Stimulated activated CD4-positive, alpha-beta T cell treated with anti-CD3 and anti-CD28 coated beads, Interleukin-4, amount 100 ng/mL, for 4 hours (primary cell): ENCODE measurements around the gene HSPA12B.
A peak's percentile ranks its signal among the peaks of the same experiment; 100 is the strongest.

Experiments
- DNase-seq, 2 experiments: peaks; one replicate each; pipeline ENCODE4 v3.0.0-alpha.2; 2020

Gene HSPA12B

DNA sequence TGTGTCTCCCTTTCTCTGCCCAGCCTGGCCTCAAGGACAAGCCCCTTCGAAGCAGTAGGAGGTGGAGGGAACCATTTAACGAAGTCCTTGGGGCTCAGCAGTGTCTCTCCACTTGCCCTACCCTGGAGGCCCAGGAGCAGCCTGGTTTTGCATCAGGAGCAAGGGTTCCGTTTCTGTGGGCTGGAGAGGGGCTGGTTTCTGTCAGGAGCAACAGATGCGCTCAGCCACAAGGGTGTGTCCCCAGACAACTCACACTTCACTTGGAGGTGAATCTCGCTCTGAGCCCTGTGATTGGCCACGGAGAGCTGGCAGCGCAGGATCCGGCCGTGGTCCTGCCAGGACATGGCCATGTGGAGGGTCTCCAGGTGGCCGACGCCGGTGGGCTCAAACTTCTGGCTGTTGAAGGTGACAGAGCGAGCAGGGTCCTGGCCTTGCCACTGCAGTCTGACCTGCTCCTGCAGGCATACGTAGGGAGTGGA is 27.0 kb upstream of the HSPA12B start:
- no peak for DNase-seq

DNA sequence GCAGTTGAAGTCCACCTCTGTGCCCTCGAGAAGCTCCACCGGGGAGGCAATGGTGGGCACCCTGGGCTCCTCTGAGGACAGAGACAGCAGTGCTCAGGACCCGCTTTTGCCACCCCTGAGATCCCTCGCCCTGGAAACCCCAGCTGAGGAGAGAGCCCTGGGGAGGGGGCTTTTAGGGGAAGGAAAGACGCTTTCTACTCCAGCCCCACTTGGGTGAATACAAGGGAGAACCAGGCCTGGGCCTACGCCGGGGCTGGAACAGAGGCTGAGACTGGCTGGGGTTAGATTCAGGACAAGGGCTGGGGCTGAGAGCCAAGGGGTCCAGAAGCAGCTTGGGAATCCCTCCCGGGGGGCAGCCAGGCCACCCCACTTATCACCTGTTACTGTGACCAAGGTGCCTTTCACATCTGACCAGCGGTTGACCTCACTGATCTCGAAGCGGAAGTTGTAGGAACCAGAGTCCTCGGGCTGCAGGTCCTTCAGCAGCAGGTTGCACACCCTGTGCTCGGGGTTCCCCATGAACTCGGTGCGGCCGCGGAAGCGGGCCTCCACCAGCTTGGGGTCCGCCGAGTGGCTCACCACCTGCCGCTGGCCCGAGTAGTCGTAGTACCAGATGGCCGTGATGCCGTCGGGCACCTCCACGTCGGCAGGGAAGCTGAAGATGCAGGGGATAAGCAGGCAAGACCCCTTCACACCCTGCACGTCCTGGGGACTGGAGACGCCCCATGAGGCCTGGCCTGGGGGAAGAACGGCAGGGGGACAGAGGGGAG is 26.3 kb upstream of the HSPA12B start:
- DNase-seq = no peak

DNA sequence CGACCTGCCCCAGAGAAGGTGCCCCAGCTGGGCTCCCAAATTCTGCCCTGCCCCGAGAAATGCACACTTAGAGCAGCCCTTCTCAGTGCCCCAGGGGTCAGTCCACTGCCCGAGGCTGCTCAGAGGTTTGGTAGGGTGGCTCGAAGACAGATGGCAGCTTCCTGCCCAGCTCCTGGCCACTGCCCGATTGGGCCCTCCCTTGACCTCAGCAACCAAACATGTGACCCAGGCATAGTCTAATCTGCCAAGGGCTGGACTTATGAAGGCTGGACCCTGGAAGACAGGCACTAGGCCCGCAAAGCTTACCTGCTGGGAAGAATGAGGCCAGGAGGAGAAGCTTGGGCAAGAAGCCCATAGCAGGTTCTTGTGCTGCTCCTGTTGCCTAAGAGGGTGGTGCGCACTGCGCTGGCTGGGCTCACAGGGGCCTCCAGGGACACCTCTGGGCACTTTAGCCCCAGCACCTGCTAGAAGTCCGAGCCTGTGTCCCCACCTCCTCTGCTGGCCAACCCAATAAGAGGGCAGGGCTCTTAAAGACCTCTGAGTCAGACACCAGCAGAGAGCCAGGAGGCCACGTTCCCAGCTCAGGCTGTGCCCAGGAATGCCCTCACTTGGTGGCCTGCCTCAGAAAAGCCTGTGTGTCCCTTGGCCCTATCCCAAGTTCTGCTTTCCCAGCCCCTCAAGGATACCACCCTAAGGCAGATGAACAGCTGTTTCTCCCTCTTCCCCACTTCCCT is 25.5 kb upstream of the HSPA12B start:
- no peak for DNase-seq

DNA sequence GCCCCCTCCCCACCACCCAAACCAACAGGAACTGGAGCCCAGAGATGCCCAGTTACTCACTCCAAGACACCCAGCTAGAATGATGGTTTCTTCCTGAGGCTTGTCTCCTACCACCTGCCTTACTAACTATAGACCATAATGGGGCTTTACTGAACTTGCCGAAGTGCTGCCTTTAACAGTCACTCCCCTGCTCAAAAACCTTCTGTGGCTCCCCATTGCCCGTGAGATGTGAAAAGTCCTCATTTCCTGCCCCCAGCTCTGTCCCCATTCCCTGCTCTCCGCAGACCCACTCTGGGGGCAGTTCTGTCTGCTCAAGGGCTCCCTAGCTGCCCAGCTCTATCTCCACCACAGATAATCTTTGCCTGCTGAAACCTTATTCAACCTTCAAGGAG is 25.0 kb upstream of the HSPA12B start:
- DNase-seq = no peak

DNA sequence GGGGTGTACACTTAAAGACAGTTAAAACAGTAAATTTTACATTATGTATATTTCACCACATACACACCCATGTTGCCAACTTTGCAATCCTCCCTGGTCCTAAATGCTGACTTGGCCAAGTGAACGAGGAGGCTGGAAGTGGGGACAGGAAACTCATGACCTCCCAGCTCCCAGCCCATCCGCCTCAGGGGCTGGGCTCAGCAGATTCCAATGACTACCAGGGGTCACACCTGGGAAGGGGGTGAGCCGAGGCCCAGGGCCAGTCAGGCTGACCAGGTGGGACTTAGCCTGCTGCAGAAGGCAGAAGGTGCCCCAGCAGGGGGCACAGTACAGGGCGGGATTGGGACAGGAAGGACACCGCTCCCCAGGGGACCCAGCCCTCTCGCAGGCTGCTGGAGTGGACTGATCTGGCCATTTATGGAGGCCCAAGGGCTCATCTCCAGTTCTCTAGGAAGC is 22.4 kb upstream of the HSPA12B start:
- no peak for DNase-seq

DNA sequence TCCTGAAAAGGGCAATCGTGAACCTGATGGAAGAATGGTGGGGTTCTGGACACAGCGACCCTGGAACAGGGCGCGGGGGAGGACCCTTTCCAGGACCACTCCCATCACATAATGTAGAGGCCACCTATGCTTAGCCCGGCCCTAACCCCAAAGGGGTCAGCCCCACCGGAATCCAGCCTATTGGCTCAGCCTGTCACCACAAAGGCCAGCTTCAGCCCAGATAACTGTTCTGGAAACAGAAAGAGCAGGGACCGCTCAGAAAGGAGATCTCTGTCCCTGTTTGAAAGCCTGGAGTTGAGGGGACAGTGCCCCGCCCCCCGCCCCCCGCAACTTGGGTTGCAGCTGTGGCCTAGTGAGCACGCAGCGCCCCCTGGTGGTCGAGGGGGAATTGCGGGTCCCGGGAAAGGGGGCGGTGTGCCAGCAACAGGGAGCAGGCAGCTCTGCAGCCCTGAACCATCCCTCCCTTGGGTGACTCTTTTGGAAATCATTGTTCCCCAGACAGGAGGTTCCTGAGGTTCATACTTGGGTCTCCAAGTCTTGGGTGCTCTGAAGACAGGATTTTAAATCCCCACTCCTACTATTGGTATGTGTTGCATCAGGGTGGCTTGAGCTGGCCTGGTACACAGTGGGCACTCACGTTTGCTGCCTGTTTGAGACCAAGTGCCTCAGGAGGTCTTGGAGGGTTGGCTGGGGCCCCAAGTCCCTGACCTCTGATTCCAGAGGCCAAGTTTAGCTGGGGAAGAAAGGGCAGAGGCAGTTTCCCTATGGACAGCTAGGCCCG is 21.6 kb upstream of the HSPA12B start:
- peak; percentile 45 to 75 for DNase-seq

DNA sequence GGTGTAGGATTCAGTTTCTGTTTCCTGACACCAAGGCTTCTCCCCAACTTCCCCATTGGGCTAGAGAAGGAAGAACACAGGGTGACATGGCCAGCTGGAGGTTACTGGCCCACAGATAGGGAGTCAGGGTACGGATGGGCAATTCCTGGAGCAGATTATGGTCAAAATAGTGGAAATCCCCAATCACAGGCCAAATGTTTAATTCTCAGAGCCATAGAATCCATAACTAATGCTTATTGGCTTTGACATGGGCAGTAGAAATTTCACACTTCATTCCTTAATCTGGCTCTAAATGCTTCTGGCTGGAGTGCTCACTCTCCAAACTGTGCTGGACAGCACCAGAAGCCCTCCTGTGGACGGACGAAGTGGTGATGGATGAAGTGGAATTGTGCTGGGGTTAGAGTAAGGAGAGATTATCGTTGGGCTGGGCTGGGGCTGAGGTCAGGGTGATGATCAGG is 21.0 kb upstream of the HSPA12B start:
- no peak for DNase-seq

DNA sequence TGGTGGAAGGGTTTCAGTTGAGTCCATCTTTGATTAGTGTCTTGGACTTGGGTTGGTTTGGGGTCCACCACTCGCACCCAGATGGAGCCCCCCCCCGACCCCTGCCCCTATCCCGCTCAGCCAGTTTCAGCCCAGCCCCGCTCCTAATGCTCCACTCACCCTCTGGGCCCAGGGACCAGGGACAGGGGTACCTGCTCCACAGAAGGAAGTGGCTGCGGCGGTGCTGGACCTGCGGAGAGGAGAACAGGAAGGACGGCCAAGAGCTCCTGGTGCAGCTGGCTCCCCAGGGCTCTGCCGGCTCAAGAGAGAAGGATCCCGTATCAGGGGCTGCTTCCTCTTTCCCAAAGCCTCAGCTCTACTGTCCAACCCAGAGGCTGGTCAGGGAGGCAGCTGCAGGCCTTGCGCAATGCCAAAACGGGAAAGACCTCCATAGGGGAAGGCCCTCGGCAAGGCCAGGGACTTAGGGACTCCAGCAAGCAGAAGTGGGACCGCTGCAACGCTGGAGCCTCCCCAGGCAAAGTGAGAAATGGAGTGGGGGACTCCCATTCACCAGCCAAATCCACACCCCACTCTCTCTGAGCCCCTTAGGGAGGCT is 20.1 kb upstream of the HSPA12B start, which contains the start of gene SIGLEC1:
TSS of gene SIGLEC1 (minus strand) at position 322 of the 595 bp plus-strand sequence. CDS start 5,472 bp downstream, outside the sequence.
- no peak for DNase-seq

DNA sequence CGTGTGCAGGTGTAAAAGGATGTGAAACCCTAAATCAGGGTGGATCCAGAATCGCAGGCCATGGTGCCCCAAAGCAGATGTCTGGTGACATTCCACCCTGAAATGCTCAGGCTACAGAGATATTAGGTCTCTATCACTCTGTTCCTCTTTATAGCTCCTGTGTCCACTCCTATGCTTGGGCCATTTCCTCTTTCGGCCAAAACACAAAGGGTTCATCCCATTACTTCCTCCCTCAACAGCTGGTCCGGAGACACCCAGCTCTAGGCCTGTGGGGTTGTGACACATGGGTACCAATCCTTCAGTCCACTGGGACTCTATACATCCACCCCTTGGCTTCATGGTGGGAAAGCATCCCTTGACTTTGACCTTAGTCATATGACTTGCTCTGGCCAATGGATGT is 18.4 kb upstream of the HSPA12B start:
- no peak for DNase-seq

DNA sequence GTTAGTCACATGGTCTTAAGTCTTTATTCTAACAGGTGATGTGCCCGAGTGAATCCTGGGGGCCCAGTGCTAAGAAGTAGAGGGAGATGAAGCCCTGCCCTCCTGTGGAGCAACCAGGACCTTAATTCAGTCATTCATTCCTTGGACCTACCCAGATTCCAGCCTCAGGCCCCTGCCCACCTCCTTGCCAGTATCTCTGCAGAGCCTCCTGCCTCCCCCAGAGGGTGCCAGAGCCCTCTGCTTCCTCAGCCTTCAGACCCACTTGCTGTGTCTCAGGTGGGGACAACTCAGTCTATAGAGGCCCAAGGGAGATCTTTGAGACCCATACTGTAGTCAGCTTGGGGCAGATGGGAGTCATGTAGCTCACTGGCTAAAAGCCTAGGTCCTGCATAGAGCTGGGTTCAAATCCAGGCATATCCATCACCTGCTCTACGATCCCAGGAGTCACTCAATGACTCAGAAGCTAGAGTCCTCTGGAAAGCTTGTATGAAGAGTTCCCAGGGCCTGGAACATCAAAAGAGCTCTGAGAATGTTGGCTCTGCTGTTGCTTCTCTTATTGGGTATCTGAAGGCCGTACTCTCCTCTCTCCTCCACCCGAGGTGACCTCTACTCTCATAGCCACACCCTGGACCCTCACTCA is 16.2 kb upstream of the HSPA12B start:
- DNase-seq = peak in 1 of 2 experiments; percentile 5

DNA sequence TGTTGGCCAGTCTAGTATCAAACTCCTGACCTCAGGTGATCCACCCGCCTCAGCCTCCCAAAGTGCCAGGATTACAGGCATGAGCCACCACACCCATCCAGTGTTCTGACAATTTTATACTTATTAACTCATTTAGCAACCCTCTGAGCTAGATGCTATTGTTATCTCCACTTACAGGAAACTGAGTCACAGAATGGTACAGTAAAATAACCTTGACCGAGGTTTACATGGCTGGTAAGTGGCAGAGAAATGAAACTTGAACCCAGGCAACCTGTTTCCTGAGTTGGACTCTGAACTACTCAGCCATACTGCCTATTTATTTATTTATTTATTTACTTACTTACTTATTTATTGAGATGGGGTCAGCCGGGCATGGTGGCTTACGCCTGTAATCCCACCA is 13.4 kb upstream of the HSPA12B start:
- no peak for DNase-seq

DNA sequence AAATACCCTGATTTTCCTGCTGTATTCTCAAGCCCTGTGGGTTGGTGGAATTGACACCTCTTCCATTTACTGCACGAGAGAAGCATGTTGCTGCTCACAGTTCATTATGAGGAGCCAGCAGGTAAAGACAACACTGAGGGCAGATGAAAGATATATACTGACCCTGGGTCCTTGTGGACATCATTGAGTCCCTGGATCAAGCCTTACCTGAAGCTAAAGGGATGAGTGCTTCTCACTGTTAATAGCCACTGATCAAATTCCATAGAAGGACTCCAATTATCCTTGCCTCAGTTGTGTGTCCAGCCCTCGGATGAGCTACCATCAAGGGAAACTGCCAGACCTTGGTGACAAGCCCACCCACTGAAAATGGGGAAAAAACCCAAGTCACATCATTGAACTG is 12.4 kb upstream of the HSPA12B start:
- DNase-seq = no peak

DNA sequence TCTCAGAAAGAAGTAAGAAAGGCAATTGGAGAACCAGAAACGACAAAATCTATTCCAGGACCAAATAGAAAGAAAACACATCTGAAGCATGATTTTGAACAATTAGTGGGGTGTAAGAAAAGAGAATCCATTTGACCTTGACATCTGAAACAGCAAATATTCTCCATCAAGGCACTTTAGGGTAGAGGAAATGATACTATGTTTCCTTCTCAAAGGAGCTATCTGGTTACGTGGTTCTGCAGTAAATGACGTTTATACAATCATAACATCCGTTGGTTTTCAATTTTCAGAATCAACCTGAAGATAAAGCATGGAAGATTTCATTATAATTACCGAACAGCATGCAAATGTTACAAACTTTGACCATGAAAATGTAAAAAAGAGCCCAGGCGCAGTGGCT is 11.9 kb upstream of the HSPA12B start:
- DNase-seq = no peak

DNA sequence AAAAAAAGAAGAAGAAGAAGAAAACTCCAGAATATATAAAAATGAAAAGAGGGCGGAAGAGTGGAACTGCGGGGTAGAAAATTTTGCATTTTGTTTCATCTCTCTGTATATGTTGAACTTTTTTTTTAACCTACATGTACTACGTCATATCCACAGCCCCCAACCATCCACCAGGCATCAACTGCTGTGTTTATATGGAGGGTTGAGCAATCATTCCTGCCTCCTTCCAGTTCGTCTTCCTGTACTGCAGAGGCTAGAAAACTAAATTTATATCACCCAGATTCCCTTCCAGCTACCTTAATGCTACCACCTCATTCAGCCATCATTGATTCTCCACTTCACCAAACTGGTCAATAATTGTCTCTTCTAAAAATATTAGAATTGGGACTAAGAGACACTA is 10.6 kb upstream of the HSPA12B start:
- no peak for DNase-seq

DNA sequence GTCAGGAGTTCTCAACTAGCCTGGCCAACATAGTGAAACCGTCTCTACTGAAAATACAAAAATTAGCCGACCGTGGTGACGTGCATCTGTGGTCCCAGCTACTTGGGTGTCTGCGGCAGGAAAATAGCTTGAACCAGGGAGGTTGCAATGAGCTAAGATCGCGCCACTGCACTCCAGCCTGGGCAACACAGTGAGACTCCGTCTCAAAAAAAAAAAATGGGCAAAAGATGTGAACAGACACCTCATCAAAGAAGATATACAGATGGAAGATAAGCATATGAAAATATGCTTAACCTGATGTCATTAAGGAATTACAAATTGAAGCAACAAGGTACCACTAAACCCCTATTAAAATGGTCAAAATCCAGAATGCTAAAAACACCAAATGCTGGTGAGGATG is 9.2 kb upstream of the HSPA12B start:
- no peak for DNase-seq

DNA sequence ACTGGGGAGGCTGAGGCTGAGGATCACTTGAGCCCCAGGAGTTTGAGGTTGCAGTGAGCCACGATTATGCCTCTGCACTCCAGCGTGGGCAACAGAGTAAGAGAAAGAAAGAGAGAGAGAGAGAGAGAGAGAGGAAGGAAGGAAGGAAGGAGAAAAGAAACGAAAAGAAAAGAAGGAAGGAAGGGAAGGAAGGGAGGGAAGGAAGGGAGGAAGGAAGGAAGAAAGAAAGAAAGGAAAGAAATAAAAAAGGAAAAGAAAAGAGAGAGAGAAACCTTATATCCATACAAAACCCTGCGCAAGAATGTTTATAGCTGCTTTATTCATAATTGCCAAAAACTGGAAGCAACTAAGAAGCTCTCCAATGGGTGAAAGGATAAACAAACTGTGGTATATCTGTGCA is 8.1 kb upstream of the HSPA12B start:
- no peak for DNase-seq

DNA sequence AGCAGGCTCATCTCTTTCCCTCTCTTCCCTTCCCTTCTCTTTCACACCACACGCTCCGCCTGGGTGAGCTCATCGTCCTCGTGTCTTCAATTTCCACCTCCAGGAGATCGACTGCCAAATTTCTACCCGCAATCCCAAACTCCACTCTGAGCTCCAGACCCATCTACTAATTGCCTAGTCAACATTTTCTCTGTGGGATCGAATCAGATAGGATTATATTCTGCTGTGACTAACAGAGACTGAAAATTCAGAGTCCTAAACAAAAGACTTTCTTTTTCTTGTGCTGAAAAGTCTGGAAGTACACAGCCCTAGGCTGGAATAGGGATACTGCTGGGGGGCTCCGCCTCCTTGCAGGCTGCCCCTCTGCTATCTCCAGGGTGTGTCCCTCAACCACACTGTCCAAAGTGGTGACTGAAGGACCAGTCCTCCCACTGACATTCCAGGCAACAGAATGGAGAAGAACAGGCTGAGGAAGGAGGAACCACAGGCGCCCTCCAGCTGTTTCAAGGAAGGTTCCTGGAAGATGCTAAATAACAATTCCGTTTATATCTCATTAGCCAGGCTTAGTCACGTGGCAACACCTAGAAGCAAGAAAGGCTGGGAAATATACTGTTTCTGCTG is 5.0 kb upstream of the HSPA12B start:
- DNase-seq = no peak

DNA sequence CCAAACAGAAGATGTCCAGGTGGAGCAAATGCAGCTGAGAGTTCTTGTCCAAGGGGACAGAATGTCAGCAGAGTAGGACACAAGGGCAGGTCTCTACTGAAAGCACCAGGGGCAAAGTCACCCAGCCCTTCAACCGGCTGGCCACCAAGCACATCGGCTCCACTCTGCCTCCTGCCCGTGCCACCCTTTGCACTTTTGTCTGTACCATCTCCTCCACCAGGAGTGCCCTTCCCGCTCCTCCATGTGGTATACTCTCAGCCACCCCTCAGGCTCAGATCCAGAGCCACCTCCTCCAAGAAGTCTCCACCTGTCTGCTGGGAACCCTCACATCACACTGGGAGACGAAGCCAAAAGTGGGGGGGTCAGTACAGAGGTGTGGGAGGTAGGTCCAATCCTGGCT is 4.1 kb upstream of the HSPA12B start:
- no peak for DNase-seq

DNA sequence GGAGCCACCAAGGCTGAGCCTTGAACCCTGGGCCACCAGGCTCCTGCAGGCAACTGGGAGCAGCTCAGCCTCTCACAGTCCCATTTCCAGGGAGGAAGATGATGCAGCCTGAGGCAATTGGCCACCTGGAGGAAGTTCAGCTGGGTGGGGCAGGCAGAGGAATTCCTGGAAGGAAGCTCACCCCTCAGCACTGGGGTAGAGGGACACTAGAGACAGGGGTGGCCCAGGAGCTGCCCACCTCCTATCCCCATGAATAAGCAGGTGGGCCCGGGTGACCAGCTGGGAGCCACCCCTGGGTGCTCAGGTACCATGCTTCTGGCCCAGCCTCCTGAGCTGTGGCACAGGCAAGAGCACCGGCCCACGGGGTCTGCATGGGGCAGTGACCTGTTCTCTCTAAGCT is 3.6 kb upstream of the HSPA12B start:
- no peak for DNase-seq

DNA sequence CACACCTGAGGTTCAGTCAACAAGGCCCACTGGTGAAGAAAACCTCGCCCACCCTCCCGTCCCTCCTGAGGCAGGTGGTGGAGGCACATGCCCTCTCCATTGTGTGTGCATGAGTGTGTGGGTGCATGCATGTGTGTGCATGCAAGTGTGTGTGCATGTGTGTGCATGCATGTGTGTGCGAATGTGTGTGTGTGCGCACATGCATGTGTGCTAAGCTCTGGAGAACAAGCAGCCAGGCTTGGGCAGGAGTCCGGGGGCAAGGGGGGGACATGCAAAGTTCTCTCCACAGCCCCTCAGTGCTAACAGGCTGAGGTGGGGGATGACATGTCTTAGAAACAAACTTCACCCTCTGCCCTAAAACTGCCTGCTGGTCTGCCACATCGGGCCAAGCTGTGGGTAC is 3.1 kb upstream of the HSPA12B start:
- no peak for DNase-seq

DNA sequence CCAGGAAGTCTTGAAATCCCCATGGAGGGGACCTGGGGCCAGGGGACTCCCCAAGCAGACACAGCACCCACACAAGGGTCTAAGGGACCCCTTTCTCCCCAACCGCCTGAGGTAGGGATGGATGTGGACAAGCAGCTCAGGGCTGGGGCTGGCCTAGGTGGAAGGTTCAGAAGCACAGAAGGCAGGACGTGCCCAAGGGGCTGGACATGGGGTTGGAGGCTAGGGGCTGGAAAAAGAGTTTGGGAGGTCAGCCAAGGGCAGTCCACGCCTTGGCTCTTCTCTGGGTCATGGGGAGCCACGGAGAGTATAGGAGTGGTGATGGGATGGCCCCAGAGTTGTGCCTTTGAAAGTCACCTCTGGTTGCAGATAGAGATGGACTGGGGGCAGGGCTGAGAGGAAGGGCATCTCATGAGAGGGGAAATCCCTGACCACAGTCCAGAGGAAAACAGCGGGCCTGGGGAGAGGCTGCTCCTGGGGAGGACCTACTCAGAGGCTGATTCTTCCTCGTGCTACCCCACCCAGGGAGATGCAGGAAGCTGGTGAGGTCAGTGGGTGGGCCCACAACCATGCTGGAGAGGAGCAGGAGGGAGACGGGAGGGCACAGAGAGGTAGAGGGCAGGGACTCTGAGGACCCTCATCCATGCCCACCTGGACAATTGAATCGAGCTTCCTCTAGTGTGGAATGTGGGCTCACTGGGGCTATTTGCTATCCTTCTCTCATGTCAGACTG is 2.5 kb upstream of the HSPA12B start:
- DNase-seq = no peak
